NCI-H1092 (cell line): ENCODE results near the gene AHNAK.

Experiments
- DNase-seq: peaks from one replicate; lab custom pipeline; 2025; lab: John Stamatoyannopoulos, UW

AHNAK gene

DNA sequence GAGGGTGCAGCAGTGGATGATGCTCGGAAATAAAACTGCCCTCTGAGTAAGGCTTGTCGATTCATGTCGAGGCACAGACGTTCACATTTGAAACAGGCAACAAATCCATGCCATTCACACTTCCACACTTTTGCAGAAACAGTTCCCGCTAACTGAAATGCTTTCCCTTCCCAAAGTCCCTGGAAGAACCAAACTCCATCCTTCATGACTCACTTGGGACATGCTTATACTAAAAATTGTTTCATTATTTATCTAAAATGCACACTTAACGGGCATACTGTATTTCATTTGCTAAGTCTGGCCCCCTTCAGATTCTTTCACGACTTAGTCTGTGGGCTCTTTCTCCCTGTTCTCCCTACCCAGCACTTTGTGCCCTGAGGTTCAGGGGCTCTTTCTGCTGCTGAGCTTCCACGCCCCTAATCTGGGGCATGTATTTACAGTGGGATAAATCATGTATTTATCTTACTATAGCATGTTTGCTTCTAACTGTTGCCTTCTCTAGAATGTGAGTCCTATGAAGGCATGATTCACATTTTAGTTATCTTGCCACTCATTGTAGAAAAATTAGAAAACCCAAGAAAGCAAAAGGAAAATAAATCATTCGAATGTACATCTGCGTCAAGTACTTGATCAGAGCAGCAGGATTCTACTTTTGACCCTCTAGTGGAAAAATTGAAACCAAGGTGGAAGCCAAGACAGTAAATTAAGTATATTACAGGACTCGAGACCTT, 115.3 kb downstream of the AHNAK start:
- no peak for DNase-seq

DNA sequence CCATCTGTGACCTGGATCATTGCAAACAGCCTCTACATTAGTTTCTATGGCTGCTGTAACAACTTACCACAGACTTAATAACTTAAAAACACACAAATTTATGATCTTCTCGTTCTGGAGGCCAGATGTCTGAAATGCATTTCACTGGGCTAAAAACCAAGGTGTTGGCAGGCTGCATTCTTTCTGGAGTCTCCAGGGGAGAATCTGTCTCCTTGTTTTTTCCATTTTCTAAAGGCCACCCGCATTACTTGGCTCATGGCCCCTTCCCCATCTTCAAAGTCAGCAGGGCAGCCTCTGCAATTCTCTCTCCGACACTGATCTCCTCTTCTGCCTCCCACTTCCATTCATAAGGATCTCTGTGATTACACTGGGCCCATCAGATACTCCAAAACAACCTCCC, 116.2 kb downstream of the AHNAK start:
- no peak for DNase-seq

DNA sequence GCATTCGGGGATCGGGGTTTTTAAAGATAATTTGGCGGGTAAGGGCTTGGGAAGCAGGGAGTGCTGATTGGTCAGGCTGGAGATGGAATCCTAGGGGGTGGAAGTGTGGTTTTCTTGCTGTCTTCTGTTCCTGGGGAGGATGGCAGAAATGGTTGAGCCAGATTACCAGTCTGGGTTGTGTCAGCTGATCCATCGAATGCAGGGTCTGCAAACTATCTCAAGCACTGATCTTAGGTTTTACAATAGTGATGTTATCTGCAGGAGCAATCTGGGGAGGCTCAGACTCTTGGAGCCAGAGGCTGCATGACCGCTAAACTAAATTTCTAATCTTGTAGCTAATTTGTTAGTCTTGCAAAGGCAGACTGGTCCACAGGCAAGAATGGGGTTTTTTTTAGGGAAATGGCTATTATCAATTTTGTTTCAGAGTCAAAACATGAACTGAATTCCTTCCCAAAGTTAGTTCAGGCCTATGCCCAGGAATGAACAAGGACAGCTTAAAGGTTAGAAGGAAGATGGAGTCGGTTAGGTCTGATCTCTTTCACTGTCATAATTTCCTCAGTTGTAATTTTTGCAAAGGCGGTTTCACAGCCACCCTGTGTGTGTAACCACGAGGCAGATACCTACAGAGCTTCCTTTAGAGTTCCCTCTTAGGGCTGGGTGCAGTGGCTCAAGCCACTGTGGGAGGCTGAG, 117.6 kb downstream of the AHNAK start:
- no peak for DNase-seq

DNA sequence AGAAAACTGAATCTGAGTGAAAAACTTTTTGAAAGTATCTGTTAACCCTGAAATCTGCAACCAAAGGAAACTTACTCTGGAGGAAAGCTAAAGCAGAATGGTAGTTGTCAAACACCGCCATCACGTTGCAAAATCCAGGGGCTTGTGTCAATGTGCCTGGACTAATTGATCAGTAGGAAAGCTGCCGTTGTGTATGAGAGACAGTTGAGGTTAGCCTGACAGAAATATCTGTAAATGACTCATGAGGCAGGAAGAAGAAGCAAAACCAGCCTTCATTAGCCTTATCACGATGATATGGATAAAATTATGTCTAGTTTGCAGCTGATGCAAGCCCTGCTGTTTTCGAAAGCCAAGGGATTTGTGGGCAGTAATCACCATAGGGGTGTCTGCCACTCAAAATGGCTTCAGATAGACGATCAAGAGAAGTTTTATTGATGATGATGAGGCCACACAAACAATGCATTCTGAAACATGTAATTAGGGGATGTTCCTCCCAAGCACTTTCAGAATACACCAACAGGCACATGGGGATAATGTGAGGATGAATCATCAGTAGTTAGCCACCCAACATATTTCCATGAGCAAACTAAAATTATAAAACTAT, 118.9 kb downstream of the AHNAK start:
- DNase-seq, result no peak

DNA sequence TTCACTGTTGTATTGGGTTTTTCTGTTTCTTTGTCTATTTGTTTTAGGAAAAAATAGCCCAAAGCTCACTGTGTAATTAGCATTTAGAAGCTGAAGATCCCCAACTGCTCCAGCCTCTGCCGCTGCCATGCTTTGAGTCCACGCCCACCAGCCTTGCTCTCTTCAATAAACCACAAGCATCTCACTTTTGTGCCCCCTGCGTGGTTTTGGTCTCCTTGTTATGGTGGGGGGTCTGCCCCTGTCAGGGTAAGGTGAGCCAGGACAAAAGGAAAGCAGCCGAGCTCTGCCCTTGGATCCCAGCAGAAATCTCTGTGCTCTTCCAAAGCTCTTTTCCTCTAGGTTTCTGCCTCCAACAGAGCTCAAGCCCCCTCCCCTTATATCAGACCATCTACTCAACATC, 123.6 kb downstream of the AHNAK start:
- no peak for DNase-seq

DNA sequence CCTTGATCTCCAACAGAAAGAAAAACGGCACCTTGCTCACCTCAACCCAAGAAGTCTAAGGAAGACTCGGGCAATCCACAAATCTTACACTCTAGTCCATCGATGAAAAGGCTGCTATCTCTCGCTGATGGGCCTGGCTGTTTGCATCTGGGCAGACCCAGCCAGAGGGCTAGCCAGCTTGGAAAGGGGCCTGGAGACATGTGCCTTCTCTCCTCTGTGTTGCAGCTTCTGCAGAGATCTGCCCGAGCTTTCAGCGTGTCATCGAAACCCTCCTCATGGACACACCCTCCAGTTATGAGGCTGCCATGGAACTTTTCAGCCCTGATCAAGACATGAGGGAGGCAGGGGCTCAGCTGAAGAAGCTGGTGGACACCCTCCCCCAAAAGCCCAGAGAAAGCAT, 124.6 kb downstream of the AHNAK start:
- no peak for DNase-seq

DNA sequence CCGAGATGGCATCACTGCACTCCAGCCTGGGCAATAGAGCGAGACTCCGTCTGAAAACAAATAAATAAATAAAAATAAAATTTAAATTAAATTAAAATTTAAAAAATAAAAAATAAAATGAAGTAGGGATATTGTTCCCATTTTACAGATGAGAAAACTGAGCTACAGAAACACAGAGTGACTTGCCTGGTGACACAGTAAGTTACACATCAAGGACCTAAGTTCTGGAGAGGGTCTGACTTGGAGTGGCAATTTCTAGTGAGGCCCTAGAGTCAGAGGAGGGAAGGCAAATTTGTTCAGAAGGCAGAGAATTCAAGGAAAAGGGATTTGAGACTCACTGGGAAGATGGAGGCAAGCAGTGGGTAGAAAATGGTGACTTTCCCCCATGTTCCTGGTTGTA, 125.7 kb downstream of the AHNAK start:
- no peak for DNase-seq

DNA sequence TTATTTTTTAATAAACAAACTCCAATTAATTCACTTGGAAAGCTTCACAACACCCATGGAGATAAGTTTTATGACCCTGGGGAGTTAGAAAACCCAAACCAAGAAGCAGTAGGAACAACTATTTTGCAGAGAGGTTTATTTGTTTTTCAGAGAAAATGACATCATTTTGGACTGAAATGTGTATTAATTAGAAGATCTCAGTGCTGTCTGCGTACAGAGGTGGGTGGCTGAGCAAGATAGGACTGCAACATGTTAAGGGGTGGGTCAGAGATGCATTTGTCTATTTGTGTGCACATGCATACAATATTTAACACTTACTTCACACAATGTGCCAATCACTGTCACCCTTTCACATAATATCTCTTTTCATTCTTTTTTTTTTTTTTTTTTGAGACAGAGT, 126.7 kb downstream of the AHNAK start:
- DNase-seq, result no peak

DNA sequence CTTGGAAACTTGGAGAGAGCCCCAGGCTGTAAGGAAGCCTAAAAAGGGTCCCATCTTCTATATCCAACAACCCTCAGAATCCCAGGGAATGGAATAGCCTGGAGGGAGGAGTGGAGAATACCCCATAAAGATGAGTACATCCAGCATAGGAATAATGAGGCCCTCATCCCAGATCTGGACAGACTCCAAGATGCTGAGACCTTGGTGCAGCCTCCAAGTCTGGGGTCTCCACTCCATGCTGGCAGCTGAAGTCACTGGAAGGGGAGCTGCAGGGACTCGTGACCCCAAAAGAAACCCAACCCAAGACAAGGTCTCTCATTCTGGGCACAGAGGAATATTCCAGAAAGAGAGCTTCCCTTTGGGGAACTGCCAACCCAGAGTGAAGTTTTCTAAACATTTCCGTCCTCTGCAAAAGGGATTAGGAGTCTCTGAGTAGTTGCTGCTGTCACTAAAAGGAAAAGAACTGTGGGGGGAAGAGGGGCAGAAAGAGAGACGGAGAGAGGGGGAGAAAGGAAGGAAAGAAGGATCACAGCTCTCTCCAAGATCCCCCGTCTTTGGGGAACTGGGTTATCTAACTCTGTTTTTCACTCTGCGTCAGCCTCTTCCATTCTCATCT, 127.2 kb downstream of the AHNAK start:
- DNase-seq, result no peak

DNA sequence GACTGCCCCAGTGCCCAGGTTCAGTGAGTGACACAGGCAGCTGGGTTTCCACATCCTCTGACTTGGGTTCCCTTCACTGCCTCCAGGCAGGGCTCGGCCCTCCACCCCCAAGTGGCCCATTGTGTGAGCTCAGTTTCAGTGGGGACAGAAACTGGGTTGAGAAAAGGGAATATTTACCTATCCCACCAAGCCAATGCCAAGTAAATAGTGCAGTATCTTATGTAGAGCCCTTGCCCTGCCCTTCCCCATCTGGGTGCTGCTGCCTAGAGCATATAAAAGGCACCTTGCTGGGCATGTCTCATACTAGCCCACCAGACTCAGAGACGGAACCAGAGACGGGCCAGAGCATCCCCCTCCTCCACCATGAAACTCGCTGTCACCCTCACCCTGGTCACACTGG, 127.9 kb downstream of the AHNAK start, which contains the start of gene SCGB1A1:
TSS of gene SCGB1A1 (plus strand) at position 301 of the 400 bp plus-strand sequence. CDS start at position 364, 63 bp downstream.
- no peak for DNase-seq

DNA sequence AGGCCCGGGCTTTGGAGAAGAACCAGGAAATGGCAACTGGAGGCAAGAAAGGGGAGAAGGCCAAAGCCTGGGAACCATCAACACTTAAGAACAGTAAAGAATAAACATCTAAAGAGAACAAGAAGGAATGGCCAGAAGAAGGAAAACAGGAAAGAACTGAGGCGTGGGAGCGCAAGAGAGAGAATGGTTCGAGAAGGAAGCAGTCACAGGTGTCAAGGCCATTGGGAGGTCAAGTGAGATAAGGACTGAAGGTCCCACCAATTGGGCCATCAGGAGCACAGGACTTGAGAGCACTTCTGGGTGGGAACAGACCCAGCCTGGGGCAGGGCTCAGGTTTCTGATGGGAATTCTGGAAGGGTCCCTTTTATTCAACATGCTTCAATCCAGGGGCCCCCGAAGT, 128.5 kb downstream of the AHNAK start:
- no peak for DNase-seq

DNA sequence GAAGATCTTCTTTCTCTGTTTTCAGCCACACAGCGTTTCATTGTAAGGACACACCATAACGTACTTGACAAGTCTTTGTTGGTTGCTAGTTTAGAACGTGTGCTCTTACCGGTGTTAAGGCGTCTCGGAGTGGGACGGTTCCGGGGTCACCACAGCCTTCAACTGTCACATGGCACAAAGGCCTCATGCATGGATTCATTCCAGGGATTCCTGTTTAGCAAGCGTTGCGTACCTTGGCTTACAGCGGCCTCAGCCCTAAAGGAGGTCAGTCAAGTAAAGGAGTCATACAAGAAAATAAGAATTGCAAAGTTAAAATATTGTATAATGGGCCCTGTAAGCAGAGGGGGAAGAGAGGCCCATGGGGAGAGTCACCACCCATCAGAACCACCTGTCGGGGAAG, 130.0 kb downstream of the AHNAK start:
- no peak for DNase-seq

DNA sequence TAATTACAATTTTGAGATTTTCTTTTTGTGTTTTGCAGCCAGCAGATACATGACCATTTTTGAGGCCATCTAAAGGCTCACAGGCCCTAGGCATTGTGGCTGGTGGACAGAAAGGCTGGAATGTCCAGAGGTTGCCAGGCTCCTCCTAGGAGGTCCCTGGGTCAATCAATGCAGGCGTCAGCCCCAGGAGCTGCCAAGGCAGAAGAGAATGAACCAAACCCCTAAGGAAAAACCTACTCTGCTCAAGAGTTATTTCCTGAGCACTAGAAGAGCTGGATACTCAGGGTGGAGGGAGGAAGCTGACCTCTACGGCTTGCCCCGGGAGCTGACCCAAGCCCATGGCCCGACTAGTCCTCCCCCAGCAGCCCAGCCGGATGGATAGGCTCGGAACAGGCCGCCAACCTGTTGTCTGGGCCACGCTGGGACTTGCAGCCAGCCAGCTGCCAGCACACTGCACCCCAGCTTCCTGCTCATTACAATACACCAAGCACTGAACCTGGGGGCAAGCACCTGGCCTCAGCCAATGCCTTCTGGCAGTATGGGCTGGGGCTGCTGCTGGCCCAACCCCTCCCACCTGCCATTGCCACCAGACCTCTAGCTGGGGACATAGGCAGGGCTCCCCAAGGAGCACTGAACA, 133.4 kb downstream of the AHNAK start:
- no peak for DNase-seq

DNA sequence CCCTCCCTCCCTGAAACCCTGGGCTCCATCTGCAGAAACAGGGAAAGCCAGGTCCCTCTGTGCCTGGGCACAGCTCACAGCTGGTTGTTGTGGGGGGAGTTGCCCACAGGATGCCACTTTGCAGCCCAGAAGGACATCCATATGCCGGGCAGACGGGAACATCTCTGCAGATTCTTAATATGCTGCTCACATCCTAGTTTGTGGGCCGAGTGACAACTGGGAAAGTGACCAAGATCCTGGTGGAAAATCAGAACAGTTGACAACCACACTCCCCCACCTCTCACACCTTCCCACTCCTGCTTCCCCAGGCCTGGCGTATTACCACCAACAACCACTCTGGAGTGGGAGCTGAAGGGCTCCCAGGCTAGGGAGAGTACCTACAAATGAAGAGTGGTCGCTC, 135.1 kb downstream of the AHNAK start:
- no peak for DNase-seq

DNA sequence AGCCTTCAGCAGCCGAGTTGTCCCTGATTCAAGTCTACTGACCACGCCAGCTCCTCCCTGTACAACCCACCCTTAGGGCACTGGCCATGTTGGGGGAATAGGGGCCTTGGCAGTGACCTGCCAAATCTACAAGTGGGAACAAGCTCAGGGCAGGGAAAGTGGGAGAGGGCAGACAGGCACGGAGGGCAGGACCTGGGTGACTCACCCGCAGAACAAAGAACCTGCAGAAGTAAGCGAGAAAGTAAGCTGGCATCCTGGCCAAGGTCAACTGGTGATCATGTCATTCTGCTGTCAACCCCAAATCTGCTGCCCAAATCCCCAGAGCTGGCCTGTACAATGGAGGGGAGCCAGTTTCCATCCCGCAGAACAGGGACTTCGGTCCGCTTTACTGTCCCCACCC, 135.6 kb downstream of the AHNAK start:
- DNase-seq, result no peak

DNA sequence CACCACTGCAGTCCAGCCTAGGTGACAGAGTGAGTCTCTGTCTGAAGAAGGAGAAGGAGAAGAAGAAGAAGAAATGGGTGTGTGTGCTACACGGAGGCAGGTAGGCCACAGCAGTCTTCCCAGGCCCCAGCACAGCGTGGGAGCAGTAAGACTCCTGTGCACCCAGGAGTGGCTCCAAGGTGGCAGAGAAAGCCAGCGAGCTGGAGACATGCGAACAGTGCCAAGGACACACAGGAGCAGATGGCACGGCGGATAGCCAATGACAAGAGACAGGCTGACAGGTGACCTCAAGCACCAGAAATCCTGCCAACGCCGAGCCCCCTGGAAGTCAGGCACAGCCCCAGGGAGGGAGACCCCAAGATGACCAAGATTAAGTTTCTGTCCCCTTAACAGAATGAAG, 136.8 kb downstream of the AHNAK start:
- DNase-seq, result peak; percentile 18

DNA sequence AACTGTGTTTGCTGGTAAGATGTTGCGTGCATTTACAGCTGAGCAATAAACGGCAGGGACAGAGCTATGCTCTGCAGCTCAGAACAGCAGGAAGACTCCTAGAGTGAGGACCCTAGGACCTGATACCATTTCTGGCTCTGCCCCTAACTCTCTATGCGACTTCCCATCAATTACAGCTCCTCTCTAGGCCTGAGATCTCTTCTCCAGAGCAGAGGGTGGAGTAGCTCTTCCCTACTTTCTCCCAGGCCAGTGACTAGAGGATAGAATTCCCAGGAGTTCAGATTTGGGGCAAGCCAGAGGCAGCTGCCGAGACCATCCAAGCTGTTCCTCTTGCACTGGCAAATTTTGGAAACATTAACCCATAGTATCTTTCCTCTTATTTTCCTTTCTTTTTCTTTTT, 140.6 kb downstream of the AHNAK start:
- no peak for DNase-seq

DNA sequence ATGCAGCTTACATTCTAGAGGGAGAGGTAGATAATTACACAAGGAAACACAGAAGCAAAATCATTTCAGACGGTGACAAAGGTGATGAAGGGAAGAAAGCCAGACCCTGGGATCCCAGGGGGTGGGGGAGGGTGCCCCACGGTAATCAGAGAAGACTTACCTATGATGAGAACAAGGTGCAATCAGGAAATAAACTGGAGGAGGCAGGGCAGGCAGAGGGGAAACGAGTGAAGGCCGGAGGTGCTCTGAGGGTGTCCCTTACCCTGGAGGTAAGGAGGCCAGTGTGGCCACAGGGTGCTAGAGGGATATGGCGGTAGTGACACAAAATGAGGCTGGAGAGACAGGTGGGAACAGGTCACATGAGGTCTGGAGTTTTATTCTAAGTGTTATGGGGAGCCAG, 141.7 kb downstream of the AHNAK start:
- DNase-seq, result no peak

DNA sequence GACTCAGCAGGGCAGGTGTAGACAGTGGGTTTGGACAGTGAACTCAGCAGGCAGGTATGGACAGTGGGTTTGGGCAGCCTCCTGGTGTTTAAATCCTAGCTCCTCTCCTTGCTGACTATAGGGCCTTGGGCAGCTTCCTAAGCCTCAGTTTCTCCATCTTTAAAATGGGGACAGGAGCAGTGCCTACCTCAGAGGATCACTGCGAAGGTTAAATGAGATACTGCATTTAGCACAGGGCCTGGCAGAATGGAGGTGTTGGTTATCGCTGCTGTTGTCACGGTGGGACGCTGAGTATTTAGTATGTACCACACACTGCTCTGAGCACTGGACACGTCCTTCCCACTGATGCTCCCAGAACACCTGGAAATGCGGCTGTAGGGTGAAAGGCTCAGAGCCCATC, 142.2 kb downstream of the AHNAK start:
- no peak for DNase-seq

DNA sequence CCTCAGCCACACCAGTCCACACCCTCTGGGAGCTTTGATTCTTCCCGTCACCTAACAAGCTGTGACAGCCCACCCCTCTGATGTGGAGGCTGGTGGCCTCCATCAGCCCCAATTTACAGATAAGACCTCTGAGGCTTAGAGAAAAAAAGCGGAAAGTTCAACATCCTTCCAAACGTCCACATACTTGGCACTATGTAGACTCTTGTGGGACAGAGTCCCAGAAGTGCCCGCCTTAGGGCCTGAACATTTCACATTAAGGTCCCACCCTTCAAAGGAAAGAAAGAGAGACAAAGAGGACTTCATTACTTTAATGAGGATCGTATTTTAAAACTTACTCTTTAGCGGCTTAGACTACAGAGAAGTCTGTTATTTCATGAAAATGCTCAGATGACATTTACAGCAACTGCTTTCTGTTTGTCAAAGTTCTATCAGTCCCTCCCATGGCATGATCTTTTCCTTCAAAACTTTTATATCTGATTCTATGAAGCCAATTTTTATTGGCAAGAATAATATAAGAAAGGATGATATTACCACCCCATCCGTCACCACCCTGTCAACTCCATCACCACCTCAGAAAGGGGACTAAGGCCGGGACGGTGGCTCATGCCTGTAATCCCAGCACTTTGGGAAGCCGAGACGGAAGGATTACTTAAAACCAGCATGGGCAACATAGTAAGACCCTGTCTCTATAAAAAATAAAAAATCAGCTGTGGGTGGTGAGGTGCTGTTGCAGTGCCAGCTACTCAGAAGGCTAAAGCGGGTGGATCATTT, 143.5 kb downstream of the AHNAK start:
- no peak for DNase-seq

DNA sequence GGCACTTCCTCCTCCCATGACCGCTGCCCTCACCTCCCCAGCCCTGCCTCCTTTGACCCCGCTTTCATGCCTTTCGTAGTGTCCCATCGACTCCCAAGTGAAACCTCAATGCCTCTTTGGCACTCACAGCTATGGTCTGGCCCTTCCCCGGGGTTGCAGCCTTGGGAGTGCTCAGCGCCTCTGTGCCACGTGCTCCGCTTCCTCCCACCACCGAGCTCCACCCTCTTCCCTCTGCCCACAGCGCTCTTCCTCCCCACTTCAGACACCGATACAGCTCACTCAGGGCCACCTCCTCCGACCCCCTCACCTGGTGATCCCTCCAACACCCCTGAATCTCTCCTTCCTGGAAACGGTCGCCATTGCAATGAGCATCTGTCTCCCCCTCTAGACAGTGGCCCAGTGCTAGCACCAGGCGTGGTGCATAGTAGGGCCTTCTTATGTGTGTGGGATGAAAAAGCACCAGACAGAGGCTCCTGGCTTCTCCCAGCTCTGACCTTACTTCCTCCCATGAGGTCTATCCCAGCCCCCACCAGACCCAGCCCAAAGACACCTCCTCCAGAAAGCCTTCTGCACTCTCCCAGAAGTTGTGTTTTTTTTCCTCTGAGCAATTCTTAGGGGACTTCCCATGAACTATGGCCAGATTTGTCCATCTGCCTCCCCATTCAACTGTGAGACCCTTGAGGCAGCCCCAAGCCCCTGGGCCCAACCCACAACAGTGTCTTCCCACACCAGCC, 144.2 kb downstream of the AHNAK start:
- no peak for DNase-seq
